ENCODE measurements around the gene SH3BP1. TPM values are rescaled to one million over a fixed set of nuclear protein-coding genes. Genes with fewer than 3 reads are reported as not detected.

The SH3BP1 gene
- total and polyA plus RNA-seq, 2 of the 4 experiments (the other 2 are of a cell fraction), result 8.8 to 33.3 TPM

DNA sequence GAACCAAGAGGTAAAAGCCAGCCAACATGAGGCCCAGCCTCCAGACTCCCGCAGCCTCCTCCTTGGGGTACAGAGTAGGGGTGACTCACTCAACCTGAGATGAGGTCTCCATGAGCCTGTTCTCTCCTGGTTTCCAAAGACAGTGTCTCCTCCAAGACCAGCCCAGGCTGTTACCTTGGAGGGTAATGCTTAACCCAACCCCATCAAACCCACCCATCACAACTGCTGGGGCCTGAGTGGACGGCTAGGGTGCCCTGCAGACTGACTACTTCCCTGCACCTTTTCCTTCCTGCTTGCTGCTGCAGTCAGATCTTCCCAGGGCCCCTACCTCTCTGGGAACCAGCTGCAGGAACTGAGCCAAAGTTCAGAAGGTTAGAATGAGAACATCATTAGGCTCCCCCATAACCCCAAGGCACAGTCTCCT is 41.5 kb downstream of the SH3BP1 start:
- no peak overlapping the region for H3K18ac ChIP-seq (ENCODE audit: low read depth, low read length)
- H2BK20ac ChIP-seq (ENCODE audit: low read depth, low read length), result peak overlapping the region; percentile 72; the same call in 1 of the 2 replicates
- peaks cover 57% of the 10 kb centered on the region for H4K20me1 ChIP-seq (ENCODE audit: insufficient read depth, low read length)
- no peaks in the 10 kb centered on the region for H3K27me3 ChIP-seq (ENCODE audit: control insufficient read depth, insufficient read depth, low read length)
- peak overlapping the region; percentile 79; the same call in 1 of the 2 replicates for H2AK5ac ChIP-seq (ENCODE audit: low read depth, low read length)
- no peak overlapping the region for H3K4me2 ChIP-seq (ENCODE audit: low read depth, low read length)
- peak overlapping the region; percentile 3 for H3K27ac ChIP-seq (ENCODE audit: insufficient read depth, low read length)
- WGBS, 2 experiments (ENCODE audit: extremely low coverage in 2 of 2, insufficient read length in 1 of 2), result no CpG with 5 or more reads among the region's 2 CpGs
- no peak overlapping the region for H3K56ac ChIP-seq (ENCODE audit: extremely low read depth, insufficient read depth, low read length)
- intact Hi-C loops (cut with micrococcal nuclease) (loop anchor here (1.0 to 5.0 kb wide), 4 partner anchors 20 to 111 kb away; no protein-coding TSS in a partner anchor), dilution Hi-C loops (cut with HindIII; ENCODE audit: low sequenced_read_pairs, unreplicated experiment) (no loop called here), in situ Hi-C loops (cut with MboI; ENCODE audit: low sequenced_read_pairs) (loop anchor here (5.0 kb wide), 1 partner anchor 34 kb away; no protein-coding TSS in a partner anchor)
- peak overlapping the region; percentile 80 for H2AK9ac ChIP-seq (replicated peaks; ENCODE audit: low read depth, low read length, poor library complexity)
- H3K4me3 ChIP-seq (ENCODE audit: insufficient read depth, low read depth, low read length), result no peak overlapping the region
- no peak overlapping the region for H3K9ac ChIP-seq (ENCODE audit: low read depth, low read length)
- H4K5ac ChIP-seq (ENCODE audit: low read depth, low read length), result no peak overlapping the region
- ChIA-PET CTCF (interaction anchor here (0.6 to 2.0 kb wide), 6 partner anchors 13 to 886 kb away, joined by 3 to 24 read pairs (median 14); no protein-coding TSS in a partner anchor), POLR2A (ENCODE audit: unreplicated experiment) (interaction anchor here (0.5 to 2.1 kb wide), 5 partner anchors 22 to 193 kb away, joined by 3 to 15 read pairs (median 10); partner anchors contain the start of genes PDXP and SH3BP1)
- BruUV-seq (replicated peaks), result no TSS peak
- ATAC-seq (ENCODE audit: low read depth) (peak; percentile 6), DNase-seq (peak; percentile 63)
- peak overlapping the region; percentile 12 for H2AFZ ChIP-seq (replicated peaks; ENCODE audit: low read length, poor library complexity)
- H4K8ac ChIP-seq (ENCODE audit: low read depth in 2 of 2, low read length in 2 of 2), result peak overlapping the region in 1 of 2 experiments; percentile 60; a peak in 1 of 4 replicates
- peaks cover 8 to 35% of the 10 kb centered on the region in 2 experiments; a peak in 3 of 4 replicates for H3K79me1 ChIP-seq (ENCODE audit: low read depth in 1 of 2, low read length in 2 of 2)
- no peaks in the 10 kb centered on the region for H3K9me1 ChIP-seq (ENCODE audit: insufficient read depth, low read length)
- peak overlapping the region; percentile 40; the same call in 1 of the 2 replicates for H2BK120ac ChIP-seq (ENCODE audit: low read depth, low read length)
- no peak for TF ChIP-seq MAFK (IDR thresholded peaks at IDR 0.05; ENCODE audit: low read depth, low read length)
- TF ChIP-seq, protein P1, sequence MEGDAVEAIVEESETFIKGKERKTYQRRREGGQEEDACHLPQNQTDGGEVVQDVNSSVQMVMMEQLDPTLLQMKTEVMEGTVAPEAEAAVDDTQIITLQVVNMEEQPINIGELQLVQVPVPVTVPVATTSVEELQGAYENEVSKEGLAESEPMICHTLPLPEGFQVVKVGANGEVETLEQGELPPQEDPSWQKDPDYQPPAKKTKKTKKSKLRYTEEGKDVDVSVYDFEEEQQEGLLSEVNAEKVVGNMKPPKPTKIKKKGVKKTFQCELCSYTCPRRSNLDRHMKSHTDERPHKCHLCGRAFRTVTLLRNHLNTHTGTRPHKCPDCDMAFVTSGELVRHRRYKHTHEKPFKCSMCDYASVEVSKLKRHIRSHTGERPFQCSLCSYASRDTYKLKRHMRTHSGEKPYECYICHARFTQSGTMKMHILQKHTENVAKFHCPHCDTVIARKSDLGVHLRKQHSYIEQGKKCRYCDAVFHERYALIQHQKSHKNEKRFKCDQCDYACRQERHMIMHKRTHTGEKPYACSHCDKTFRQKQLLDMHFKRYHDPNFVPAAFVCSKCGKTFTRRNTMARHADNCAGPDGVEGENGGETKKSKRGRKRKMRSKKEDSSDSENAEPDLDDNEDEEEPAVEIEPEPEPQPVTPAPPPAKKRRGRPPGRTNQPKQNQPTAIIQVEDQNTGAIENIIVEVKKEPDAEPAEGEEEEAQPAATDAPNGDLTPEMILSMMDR (conservative IDR thresholded peaks at IDR 0.05; ENCODE audit: low read depth, low read length), result no peak
- no peak for TF ChIP-seq CEBPB (IDR thresholded peaks at IDR 0.05; ENCODE audit: low read depth, low read length)
- TF ChIP-seq BHLHE40 (IDR thresholded peaks at IDR 0.05; ENCODE audit: low read depth, low read length), result no peak
- TF ChIP-seq RFX5 (IDR thresholded peaks at IDR 0.05; ENCODE audit: low read depth, low read length), result no peak
- TF ChIP-seq, protein P2, sequence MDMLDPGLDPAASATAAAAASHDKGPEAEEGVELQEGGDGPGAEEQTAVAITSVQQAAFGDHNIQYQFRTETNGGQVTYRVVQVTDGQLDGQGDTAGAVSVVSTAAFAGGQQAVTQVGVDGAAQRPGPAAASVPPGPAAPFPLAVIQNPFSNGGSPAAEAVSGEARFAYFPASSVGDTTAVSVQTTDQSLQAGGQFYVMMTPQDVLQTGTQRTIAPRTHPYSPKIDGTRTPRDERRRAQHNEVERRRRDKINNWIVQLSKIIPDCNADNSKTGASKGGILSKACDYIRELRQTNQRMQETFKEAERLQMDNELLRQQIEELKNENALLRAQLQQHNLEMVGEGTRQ (IDR thresholded peaks at IDR 0.05; ENCODE audit: low read depth, low read length), result no peak
- TF ChIP-seq SMC3 (IDR thresholded peaks at IDR 0.05; ENCODE audit: low read depth, low read length), result no peak
- no peak overlapping the region for H3K14ac ChIP-seq (replicated peaks; ENCODE audit: low read depth, low read length)
- H2BK5ac ChIP-seq (ENCODE audit: low read depth, low read length, poor library complexity, severe bottlenecking), result peak overlapping the region; percentile 42
- no peak overlapping the region for H3K23ac ChIP-seq (ENCODE audit: low read depth, low read length)
- H3K36me3 ChIP-seq (ENCODE audit: control insufficient read depth, insufficient read depth, low read length), result peaks cover 28% of the 10 kb centered on the region
- H3K9me3 ChIP-seq (ENCODE audit: control insufficient read depth, insufficient read depth, low read length), result no peaks in the 10 kb centered on the region
- no peak overlapping the region for H2BK15ac ChIP-seq (ENCODE audit: low read depth, low read length)
- H3K4ac ChIP-seq (ENCODE audit: low read depth, low read length), result peak overlapping the region; percentile 47
- peak overlapping the region; percentile 21 for H4K91ac ChIP-seq (ENCODE audit: insufficient read depth, low read depth, low read length)
- H3K4me1 ChIP-seq (ENCODE audit: control insufficient read depth, insufficient read depth, low read length), result peaks cover 17% of the 10 kb centered on the region

All from IMR-90 (cell line).